Activated CD8-positive, alpha-beta memory T cell treated with anti-CD3 and anti-CD28 coated beads for 4 hours (primary cell): Measurements from ENCODE around the gene LRRC8B.
"Not testable (repeated sequence)": the region's sequence is repeated elsewhere in the genome, so short reads cannot be mapped to it uniquely, and the experiment has no call there.

Source experiments
- DNase-seq, 2 donors: peaks; one replicate each; pipeline ENCODE4 v3.0.0-alpha.2; 2020; ENCODE audit warnings: low read depth in 2 of 2

The LRRC8B gene

GRCh38 chr1:89524369-89525168 is at the start of gene LRRC8B:
TSS of gene LRRC8B (plus strand) at chr1:89524829. CDS start at chr1:89582651, 57,822 bp downstream.
- peak; percentile 86 to 90 for DNase-seq

DNA sequence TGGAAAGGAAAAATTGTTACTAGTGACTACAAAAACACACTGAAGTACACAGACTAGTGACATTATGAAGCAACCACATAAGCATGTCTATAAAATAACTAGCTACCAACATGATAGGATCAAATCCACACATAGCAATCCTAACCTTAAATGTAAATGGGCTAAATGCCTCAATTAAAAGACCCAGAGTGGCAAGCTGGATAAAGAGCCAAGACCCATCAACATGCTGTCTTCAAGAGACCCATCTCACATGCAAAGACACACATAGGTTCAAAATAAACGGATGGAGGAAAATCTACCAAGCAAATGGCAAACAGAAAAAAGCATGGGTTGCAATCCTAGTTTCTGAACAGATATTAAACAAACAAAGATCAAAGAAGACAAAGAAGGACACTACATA is 49.4 kb upstream of the LRRC8B start:
- no peak for DNase-seq

DNA sequence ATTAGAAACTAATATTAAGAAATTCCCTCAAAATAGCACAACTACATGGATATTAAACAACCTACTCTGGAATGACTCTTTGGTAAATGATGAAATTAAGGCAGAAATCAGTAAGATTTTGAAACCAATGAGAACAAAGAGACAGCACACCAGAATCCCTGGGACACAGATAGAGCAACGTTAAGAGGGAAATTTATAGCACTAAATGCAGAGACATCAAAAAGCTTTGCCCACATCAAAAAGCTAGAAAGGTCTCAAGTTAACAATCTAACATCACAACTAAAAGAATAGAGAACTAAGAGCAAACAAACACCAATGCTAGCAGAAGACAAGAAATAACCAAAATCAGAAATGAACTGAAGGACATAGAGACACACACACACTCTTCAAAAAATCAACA is 48.6 kb upstream of the LRRC8B start:
- DNase-seq, result no peak

DNA sequence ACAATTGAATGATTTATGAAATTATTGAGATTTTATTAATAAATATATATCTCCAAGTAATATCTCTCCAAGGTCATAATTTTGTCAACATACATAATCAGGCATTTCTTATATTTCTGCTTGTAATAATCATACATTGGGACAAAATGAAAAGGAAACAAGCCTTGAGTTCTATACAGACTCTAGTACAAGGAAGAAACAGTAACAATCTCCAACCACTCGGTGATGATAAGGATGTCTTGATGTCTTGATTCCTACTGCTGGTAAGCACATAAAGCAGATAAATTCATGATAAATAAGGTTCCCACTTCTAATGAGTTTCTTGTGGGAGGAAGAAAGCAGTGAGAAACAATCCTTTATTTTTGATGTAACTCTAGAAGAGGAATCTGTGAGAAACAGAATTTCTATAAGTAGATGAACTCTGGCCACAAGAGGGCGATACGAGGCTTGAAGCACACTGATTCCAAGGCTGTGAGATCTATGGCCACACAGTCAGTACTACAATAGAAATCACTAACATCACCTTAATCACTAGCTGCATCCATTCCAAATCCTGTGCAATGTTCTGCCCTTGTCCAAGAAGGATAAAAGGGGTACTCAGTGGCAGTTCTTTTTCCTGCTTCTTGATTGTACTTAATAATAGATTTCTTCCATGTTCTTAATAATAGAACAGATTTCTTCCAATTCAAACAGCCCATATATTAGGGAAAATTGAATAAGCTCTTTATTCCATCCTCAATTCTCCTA is 41.4 kb upstream of the LRRC8B start:
- DNase-seq, result peak; percentile 43 to 58

- DNase-seq, result no peak
Measured at GRCh38 chr1:89483757-89484077, 40.9 kb upstream of the LRRC8B start.

DNA sequence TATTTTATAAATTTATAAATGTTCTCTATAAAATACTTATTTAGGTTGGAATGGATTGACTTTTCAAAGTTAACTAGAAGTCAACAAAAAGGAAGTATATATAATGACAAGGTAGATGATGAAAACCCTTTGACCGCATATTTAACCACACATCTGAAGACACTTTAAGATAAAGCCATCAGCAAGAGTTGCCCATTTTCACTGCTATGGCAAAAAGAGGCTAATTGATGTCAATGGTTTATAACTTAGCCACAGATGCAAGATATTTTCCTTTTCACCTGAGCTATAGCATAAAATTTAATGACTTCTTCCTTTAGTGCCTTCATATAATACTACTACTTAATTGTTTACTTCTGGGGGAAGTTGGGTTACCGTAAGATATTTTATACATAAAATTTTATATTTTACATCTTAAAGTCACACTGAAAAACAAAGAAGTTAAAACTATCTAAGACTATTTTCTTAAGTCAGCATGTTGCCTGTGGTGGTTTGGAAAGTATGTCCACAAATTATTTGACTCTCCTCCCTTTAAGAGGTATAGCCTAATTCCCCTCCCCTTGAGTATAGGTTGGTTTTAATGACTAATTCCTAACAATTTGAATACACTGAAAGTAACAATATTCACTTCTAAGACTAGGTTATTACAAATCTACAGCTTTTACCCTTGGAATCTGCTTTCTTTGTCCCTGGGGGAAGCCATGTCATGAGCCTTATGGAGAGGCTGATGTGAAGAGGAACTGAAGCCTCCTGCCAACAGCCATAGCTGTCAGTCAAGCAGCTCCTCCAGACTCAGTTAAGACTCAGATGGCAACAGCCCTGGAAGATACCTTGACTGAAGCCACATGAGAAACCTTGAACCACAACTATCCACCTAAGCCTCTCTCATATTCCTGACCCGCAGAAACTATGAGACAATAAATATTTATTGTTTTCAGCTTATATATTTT is 40.3 kb upstream of the LRRC8B start:
- no peak for DNase-seq

DNA sequence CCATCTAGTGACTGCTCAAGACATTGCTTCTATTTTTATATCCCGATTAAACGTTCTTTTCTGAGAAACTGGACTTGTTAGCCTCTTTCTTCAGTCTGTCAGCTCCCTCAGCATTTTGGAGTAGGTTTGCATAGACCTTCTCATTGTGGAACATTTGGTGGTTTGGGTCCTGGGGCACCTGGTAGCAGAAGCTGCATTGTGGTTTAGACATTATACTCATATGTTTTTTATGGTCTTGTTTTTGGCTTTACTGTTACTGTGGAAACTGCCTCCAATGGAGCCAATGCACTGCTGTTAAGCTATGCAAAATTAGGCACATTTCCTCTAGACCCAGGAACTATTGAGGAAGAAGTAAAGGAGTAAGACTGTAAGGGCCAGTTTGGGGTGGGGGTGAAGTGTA is 36.7 kb upstream of the LRRC8B start:
- DNase-seq, result no peak

GRCh38 chr1:89489047-89489729 is 35.4 kb upstream of the LRRC8B start:
- DNase-seq, result no peak

GRCh38 chr1:89490389-89490788 is 34.2 kb upstream of the LRRC8B start:
- no peak for DNase-seq

GRCh38 chr1:89499320-89499719 is 25.3 kb upstream of the LRRC8B start:
- DNase-seq, result no peak

DNA sequence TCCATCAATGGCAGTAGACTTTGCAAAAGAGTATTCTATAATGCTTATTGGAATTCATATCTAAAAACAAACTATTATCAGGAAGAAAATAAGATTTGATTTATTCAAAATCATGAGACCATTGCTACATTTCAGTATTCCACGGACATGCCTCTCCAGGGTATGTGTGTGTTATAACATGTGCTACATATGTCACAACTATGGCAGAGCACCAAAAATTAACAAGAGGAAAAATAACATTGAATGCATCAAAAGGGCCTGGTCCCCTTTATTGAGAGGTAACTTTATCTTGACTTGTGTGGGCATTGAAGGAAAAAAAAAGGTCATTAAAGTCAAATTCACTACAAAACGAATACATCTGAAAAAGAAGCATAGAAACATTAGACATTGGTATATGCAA is 22.6 kb upstream of the LRRC8B start:
- no peak for DNase-seq

DNA sequence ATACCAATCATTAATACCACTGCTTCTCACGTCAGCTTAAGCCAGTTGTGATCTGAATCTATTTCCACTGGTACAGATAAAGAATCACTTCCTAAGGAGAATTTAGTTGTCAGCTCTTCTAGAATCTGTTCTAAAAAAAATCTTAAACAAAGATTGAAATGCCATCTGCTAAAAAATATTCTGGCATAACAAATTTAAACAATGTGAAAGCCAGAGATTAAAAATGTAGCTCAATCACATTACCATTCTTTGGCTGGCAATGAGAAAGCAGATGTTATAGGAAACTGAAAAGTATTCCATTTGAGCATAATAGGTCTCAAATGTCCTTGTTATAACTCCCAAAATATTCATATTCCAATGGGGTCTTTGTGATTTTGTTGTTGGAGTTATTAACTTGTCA is 21.7 kb upstream of the LRRC8B start:
- no peak for DNase-seq

GRCh38 chr1:89503690-89504089 is 20.9 kb upstream of the LRRC8B start:
- no peak for DNase-seq

DNA sequence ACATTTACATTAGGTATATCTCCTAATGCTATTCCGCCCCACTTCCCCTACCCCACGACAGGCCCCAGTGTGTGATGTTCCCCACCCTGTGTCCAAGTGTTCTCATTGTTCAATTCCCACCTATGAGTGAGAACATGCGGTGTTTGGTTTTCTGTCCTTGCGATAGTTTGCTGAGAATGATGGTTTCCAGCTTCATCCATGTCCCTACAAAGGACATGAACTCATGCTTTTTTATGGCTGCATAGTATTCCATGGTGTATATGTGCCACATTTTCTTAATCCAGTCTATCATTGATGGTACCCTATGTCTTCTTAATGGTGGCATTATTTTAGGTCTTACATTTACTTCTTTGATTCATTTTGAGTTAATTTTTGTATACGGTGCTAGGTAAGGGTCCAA is 14.6 kb upstream of the LRRC8B start:
- not testable (repeated sequence) for DNase-seq

DNA sequence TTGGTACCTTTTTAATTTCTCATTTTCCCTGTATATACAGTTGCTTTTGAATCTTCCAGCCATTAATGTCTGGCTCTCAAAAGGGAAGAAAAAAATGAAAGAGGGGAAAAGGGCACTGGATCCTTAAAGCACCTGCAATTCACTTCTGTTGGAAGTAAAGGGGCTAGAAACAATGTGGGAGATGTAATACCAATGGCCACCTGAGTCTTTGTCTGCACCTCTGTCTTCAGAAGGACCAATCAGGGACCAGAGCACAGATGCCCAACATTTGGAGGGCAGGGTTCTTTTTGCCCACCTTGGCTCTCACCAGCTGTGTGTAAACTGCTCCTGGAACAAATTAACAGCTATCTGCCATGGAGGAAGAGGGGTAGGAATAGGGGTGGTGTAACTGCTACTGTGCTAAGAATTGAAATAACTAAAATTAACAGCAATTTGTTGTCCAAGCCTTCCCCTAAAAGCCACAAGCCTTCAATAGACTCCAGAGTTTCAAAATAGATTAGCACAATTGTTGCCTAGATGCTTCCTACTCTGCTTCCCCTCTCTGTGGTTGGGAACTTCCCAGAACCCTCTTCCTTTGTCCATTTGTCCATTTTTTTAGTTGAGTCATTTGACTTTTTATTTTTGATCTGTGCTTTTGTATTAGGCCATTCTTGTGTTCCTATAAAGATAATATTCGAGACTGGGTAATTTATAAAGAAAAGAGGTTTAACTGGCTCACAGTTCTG is 11.5 kb upstream of the LRRC8B start:
- no peak for DNase-seq

GRCh38 chr1:89516055-89516454 is 8.6 kb upstream of the LRRC8B start:
- no peak for DNase-seq

DNA sequence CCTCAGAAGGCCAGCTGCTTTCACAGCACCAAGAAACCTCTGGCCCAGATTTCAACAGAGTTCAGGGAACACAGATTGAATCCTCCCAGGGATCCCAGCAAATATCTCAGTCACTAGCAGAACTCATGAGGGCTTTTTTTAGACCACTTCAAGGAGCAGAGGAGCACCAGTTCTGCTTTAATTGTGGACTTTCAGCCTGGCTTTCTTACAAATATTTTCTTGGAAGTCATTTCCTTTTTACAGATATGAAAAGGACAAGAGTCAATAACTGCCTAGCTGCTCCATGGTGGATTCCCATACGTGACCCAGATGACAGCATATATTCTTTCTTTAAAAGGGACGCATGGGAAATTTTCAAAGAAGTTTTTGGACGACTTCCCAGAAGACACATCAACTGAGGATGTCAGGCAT is 6.4 kb upstream of the LRRC8B start:
- DNase-seq, result no peak

- no peak for DNase-seq
Measured at GRCh38 chr1:89519779-89520358, 4.8 kb upstream of the LRRC8B start.

- DNase-seq, result not testable (repeated sequence)
Measured at GRCh38 chr1:89521977-89522376, 2.7 kb upstream of the LRRC8B start.

GRCh38 chr1:89523572-89524368 is 859 bp upstream of the LRRC8B start:
- peak; percentile 36 to 64 for DNase-seq
